ENCODE data around the gene HS3ST4.

HS3ST4 gene

DNA sequence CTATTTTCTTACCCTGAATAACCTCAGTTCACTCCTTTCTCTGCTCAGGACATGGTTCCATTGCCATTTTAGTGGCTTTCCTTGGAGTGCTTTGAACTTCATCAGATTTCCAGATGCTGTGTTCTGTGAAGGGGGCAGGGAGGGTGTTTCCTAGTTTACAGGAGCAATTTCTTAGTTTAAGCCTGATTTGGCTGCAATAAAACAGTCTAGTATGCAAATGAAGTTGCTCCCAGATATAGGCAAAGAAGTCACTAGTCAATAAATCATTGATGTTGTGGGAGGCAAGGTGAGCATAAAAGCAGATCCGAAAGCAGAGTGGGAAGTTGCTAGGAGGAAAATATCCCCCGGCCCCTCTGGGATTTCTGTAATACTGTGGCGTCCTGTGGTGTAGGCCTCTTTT lies 202.3 kb downstream of the HS3ST4 start:
- H3K4me3 ChIP-seq (ENCODE audit: low read depth, low read length) = no peak overlapping the region
- no peak for DNase-seq (ENCODE audit: low read depth)
- TF ChIP-seq, protein P1, sequence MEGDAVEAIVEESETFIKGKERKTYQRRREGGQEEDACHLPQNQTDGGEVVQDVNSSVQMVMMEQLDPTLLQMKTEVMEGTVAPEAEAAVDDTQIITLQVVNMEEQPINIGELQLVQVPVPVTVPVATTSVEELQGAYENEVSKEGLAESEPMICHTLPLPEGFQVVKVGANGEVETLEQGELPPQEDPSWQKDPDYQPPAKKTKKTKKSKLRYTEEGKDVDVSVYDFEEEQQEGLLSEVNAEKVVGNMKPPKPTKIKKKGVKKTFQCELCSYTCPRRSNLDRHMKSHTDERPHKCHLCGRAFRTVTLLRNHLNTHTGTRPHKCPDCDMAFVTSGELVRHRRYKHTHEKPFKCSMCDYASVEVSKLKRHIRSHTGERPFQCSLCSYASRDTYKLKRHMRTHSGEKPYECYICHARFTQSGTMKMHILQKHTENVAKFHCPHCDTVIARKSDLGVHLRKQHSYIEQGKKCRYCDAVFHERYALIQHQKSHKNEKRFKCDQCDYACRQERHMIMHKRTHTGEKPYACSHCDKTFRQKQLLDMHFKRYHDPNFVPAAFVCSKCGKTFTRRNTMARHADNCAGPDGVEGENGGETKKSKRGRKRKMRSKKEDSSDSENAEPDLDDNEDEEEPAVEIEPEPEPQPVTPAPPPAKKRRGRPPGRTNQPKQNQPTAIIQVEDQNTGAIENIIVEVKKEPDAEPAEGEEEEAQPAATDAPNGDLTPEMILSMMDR (IDR thresholded peaks at IDR 0.05; ENCODE audit: low read depth, low read length, missing control alignments) = no peak
- in situ Hi-C loops (cut with HindIII; ENCODE audit: low sequenced_read_pairs) = no loop called here

DNA sequence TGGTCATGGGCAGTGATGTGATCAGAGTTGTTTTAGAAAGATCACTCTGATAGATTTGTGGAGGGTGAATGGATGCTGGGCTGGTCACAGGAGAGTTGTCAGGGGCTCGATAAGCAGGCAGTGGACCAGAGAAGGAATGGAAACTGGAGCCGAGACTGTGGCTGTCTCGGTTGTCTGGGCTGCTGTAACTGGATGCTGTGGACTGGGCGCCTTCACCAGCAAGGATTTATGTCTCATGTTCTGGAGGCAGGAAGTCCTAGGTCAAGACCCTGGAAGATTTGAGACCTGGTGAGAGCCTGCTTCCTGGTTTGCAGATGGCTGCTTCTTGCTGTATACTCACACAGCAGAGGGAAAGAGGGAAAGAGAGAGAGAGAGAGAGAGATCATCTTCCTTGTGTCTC lies 203.6 kb downstream of the HS3ST4 start:
- H3K4me3 ChIP-seq (ENCODE audit: low read depth, low read length) = no peak overlapping the region
- no peak for DNase-seq (ENCODE audit: low read depth)
- TF ChIP-seq, protein P1 (IDR thresholded peaks at IDR 0.05; ENCODE audit: low read depth, low read length, missing control alignments) = no peak
- in situ Hi-C loops (cut with HindIII; ENCODE audit: low sequenced_read_pairs) = no loop called here

DNA sequence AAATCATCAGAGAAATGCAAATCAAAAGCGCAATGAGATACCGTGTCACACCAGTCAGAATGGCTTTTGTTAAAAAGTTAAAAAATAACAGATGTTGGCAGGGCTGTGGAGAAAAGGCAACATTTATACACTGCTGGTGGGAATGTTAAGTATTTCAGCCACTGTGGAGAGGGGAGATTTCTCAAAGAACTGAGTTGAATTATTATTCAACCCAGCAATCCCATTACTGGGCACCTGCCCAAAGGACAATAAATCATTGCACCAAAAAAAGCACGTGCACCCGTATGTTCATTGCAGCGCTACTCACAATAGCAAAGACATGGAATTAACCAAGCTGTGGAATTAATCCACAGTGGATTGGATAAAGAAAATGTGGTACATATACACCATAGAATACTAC lies 204.7 kb downstream of the HS3ST4 start:
- no peak for DNase-seq (ENCODE audit: low read depth)
- TF ChIP-seq, protein P1 (IDR thresholded peaks at IDR 0.05; ENCODE audit: low read depth, low read length, missing control alignments) = no peak
- in situ Hi-C loops (cut with HindIII; ENCODE audit: low sequenced_read_pairs) = no loop called here

DNA sequence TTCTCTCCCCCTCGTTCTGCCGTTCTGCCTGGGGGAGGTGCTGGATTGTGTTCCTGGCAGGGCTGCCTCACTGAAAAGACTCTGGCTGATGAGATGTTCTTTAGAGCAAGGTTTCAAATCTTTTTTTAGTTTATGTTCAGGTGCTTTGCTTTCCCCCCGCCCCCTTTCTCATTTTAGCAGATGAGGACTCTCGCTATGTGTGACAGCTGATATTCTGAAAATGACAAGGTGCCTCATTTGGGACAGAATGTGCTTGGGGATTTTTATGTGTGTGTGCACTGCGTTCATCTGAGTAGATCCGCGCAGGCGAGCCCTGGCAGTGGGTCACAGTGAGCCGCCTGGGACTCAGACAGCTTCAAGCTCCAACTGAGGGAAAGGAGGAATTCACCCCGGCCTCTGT lies 205.9 kb downstream of the HS3ST4 start:
- DNase-seq (ENCODE audit: low read depth) = no peak
- no peak overlapping the region for H3K4me3 ChIP-seq (ENCODE audit: low read depth, low read length)
- in situ Hi-C loops (cut with HindIII; ENCODE audit: low sequenced_read_pairs) = no loop called here
- TF ChIP-seq, protein P1 (IDR thresholded peaks at IDR 0.05; ENCODE audit: low read depth, low read length, missing control alignments) = no peak

More for the DNA sequence above, 204.7 kb downstream of the HS3ST4 start:
- H3K4me3 ChIP-seq (ENCODE audit: low read depth, low read length) = no peak overlapping the region

DNA sequence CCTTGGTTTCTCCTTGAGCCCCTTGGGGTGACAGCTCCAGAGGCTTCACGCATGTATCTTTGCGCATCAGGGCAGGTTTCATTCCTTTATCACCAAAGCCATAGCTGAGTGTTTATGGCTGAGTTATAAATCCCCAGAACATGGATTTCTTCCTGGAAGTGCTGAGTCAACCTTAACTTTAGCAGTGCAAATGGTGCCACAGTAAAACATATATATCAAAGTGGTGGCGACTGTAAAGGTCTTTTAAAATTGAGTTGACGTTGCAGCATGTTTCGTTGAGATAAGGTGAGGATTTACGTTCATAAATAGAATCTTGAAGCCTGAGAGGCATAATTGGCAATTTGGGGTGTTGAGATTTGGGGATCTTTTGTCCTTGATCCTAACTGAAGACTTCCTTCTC lies 214.1 kb downstream of the HS3ST4 start:
- no peak overlapping the region for H3K4me3 ChIP-seq (ENCODE audit: low read depth, low read length)
- DNase-seq (ENCODE audit: low read depth) = no peak
- TF ChIP-seq, protein P1 (IDR thresholded peaks at IDR 0.05; ENCODE audit: low read depth, low read length, missing control alignments) = no peak
- in situ Hi-C loops (cut with HindIII; ENCODE audit: low sequenced_read_pairs) = no loop called here

DNA sequence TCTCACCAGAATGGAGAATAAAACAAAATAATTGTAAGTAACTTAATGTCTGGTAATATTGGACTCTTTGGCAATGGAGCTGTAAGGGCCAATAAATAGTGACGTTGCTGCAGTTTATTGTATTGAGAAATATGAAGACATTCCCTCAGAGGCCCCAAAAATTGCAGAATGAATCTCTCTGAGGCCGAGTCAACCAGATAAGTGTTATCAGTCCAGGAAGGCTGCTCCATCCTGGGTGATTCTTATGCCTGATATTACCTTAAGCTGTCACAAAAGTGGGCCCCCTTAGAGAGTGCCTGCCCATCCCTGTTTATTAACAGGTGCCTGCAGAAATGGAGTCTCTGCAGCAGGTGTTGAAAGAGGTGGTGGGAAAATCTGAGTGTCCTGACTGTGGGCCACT lies 219.2 kb downstream of the HS3ST4 start:
- in situ Hi-C loops (cut with HindIII; ENCODE audit: low sequenced_read_pairs) = no loop called here
- TF ChIP-seq, protein P1 (IDR thresholded peaks at IDR 0.05; ENCODE audit: low read depth, low read length, missing control alignments) = no peak
- no peak overlapping the region for H3K4me3 ChIP-seq (ENCODE audit: low read depth, low read length)
- no peak for DNase-seq (ENCODE audit: low read depth)

DNA sequence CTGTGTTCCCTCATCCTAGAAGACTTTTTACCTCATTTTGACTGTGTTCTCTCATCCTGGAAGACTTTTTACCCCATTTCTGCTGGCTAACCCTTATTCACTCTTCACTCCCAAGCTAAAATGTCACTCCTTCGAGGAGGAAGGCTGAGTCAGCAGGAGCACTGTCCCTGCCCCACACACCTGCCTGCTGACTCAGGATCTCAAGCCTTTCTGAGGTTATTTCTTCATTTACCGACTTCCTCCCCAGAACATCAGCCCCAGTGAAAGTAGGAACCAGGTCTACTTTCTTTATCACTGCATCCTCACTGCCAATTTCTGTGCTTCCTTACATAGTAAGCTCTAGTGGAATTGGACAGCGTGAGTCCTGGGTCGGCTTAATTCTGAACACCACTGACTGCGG lies 220.6 kb downstream of the HS3ST4 start:
- TF ChIP-seq, protein P1 (IDR thresholded peaks at IDR 0.05; ENCODE audit: low read depth, low read length, missing control alignments) = no peak
- no peak overlapping the region for H3K4me3 ChIP-seq (ENCODE audit: low read depth, low read length)
- in situ Hi-C loops (cut with HindIII; ENCODE audit: low sequenced_read_pairs) = no loop called here
- no peak for DNase-seq (ENCODE audit: low read depth)
